Measurements from ENCODE around the gene HOXC6.
A peak's percentile ranks its signal among the peaks of the same experiment; 100 is the strongest.

Gene HOXC6

DNA sequence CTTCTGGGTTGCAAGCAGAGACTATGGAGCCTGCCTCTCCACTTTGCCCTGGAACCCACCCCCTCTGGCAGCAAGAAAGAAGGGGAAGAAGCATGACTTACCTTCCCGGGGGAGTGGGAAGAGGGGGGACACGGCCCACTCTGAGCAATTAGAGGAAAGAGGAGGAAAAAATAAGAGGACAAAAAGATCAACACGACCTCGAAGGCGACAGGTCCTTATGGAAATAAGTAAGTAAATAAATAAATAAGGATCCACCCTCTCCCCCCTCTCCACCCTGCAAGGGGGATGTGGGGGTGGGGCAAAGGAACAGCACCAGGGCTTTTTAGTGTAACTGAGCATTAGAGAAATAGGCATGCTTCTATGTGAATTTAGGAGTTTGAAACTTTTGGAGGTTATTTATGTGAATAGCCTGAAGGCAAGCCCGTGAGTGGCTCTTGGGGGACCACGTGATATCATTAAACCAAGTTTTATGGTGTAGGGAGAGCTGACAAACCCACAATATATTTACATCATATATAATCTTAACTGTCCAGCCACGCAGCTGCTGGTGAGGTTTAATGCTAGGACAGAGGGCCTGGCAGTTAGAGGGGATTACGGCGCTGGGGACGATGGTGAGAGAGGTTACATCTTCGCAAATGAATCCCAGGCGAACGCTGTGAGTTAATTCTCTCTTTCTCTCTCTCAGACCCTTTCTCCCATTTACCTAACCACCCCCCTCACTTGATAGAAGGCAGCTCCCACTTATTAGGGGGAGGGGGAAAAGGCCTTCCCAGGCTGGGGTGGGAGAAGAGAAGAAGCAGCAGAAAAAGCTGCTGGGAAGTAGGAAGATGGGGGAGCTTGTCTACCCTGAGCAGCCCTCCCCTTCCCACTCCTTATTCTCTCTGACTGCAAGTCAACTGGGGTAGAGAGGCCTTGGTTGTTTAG, 9.4 kb downstream of the HOXC6 start (continued):
- TF ChIP-seq ZNF292 (tag by site-specific recombination; IDR thresholded peaks at IDR 0.05; ENCODE audit: borderline replicate concordance, low read depth) = no peak
- no peak for TF ChIP-seq ZNF266 (tag by site-specific recombination; IDR thresholded peaks at IDR 0.05; ENCODE audit: low read depth)
- TF ChIP-seq, protein P1, sequence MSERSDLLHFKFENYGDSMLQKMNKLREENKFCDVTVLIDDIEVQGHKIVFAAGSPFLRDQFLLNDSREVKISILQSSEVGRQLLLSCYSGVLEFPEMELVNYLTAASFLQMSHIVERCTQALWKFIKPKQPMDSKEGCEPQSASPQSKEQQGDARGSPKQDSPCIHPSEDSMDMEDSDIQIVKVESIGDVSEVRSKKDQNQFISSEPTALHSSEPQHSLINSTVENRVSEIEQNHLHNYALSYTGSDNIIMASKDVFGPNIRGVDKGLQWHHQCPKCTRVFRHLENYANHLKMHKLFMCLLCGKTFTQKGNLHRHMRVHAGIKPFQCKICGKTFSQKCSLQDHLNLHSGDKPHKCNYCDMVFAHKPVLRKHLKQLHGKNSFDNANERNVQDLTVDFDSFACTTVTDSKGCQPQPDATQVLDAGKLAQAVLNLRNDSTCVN (tag by site-specific recombination; optimal IDR thresholded peaks at IDR 0.05) = no peak
- TF ChIP-seq HOXA7 (CRISPR knock-in tag; IDR thresholded peaks at IDR 0.05; ENCODE audit: borderline replicate concordance) = no peak
- TF ChIP-seq ZNF843 (tag by site-specific recombination; IDR thresholded peaks at IDR 0.05) = peak; percentile 97
- no peak for TF ChIP-seq ZNF175 (tag by site-specific recombination; IDR thresholded peaks at IDR 0.05)
- peak; percentile 82 for TF ChIP-seq OSR2 (tag by site-specific recombination; IDR thresholded peaks at IDR 0.05)
- TF ChIP-seq, protein P2, sequence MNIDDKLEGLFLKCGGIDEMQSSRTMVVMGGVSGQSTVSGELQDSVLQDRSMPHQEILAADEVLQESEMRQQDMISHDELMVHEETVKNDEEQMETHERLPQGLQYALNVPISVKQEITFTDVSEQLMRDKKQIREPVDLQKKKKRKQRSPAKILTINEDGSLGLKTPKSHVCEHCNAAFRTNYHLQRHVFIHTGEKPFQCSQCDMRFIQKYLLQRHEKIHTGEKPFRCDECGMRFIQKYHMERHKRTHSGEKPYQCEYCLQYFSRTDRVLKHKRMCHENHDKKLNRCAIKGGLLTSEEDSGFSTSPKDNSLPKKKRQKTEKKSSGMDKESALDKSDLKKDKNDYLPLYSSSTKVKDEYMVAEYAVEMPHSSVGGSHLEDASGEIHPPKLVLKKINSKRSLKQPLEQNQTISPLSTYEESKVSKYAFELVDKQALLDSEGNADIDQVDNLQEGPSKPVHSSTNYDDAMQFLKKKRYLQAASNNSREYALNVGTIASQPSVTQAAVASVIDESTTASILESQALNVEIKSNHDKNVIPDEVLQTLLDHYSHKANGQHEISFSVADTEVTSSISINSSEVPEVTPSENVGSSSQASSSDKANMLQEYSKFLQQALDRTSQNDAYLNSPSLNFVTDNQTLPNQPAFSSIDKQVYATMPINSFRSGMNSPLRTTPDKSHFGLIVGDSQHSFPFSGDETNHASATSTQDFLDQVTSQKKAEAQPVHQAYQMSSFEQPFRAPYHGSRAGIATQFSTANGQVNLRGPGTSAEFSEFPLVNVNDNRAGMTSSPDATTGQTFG (tag by site-specific recombination; IDR thresholded peaks at IDR 0.05; ENCODE audit: borderline replicate concordance) = no peak
- TF ChIP-seq ZNF140 (tag by site-specific recombination; IDR thresholded peaks at IDR 0.05) = no peak
- no peak for TF ChIP-seq TCF7L2 (IDR thresholded peaks at IDR 0.05; ENCODE audit: borderline replicate concordance, low read depth, low read length)
- TF ChIP-seq ZNF223 (tag by site-specific recombination; IDR thresholded peaks at IDR 0.05) = no peak
- peak; percentile 56 for TF ChIP-seq GLIS2 (tag by site-specific recombination; IDR thresholded peaks at IDR 0.05)
- TF ChIP-seq ZNF121 (tag by site-specific recombination; IDR thresholded peaks at IDR 0.05) = no peak
- TF ChIP-seq KLF1 (tag by site-specific recombination; IDR thresholded peaks at IDR 0.05) = peak; percentile 78
- peak; percentile 85 for TF ChIP-seq EGR2 (tag by site-specific recombination; IDR thresholded peaks at IDR 0.05; ENCODE audit: low read depth)
- TF ChIP-seq, protein P3, sequence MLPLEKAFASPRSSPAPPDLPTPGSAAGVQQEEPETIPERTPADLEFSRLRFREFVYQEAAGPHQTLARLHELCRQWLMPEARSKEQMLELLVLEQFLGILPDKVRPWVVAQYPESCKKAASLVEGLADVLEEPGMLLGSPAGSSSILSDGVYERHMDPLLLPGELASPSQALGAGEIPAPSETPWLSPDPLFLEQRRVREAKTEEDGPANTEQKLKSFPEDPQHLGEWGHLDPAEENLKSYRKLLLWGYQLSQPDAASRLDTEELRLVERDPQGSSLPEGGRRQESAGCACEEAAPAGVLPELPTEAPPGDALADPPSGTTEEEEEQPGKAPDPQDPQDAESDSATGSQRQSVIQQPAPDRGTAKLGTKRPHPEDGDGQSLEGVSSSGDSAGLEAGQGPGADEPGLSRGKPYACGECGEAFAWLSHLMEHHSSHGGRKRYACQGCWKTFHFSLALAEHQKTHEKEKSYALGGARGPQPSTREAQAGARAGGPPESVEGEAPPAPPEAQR (tag by site-specific recombination; IDR thresholded peaks at IDR 0.05) = no peak
- no peak for TF ChIP-seq ZNF747 (tag by site-specific recombination; IDR thresholded peaks at IDR 0.05)
- no peak for TF ChIP-seq ZFP41 (tag by site-specific recombination; IDR thresholded peaks at IDR 0.05; ENCODE audit: borderline replicate concordance)
- TF ChIP-seq, protein P4, sequence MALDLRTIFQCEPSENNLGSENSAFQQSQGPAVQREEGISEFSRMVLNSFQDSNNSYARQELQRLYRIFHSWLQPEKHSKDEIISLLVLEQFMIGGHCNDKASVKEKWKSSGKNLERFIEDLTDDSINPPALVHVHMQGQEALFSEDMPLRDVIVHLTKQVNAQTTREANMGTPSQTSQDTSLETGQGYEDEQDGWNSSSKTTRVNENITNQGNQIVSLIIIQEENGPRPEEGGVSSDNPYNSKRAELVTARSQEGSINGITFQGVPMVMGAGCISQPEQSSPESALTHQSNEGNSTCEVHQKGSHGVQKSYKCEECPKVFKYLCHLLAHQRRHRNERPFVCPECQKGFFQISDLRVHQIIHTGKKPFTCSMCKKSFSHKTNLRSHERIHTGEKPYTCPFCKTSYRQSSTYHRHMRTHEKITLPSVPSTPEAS (tag by site-specific recombination; IDR thresholded peaks at IDR 0.05) = peak; percentile 8; the same call in 1 of the 2 replicates
- peak; percentile 96 for TF ChIP-seq ZNF341 (tag by site-specific recombination; IDR thresholded peaks at IDR 0.05; ENCODE audit: low read depth)
- no peak for TF ChIP-seq ZNF404 (tag by site-specific recombination; IDR thresholded peaks at IDR 0.05)
- TF ChIP-seq PRDM1 (tag by site-specific recombination; IDR thresholded peaks at IDR 0.05) = peak; percentile 72
- TF ChIP-seq KLF8 (tag by site-specific recombination; IDR thresholded peaks at IDR 0.05) = peak; percentile 27; the same call in 1 of the 2 replicates
- peak; percentile 94 for TF ChIP-seq MZF1 (tag by site-specific recombination; IDR thresholded peaks at IDR 0.05; ENCODE audit: borderline replicate concordance)
- TF ChIP-seq ZNF544 (tag by site-specific recombination; IDR thresholded peaks at IDR 0.05) = no peak
- TF ChIP-seq ZNF791 (tag by site-specific recombination; IDR thresholded peaks at IDR 0.05) = no peak
- TF ChIP-seq ZNF248 (tag by site-specific recombination; IDR thresholded peaks at IDR 0.05) = no peak
- TF ChIP-seq ZNF670 (tag by site-specific recombination; IDR thresholded peaks at IDR 0.05; ENCODE audit: low read depth) = no peak
- TF ChIP-seq SCRT1 (tag by site-specific recombination; IDR thresholded peaks at IDR 0.05; ENCODE audit: borderline replicate concordance) = 0 out of 2 replicates have a peak, but pooled peaks have one; percentile 55
- TF ChIP-seq ZNF768 (tag by site-specific recombination; IDR thresholded peaks at IDR 0.05) = no peak
- TF ChIP-seq, protein P5, sequence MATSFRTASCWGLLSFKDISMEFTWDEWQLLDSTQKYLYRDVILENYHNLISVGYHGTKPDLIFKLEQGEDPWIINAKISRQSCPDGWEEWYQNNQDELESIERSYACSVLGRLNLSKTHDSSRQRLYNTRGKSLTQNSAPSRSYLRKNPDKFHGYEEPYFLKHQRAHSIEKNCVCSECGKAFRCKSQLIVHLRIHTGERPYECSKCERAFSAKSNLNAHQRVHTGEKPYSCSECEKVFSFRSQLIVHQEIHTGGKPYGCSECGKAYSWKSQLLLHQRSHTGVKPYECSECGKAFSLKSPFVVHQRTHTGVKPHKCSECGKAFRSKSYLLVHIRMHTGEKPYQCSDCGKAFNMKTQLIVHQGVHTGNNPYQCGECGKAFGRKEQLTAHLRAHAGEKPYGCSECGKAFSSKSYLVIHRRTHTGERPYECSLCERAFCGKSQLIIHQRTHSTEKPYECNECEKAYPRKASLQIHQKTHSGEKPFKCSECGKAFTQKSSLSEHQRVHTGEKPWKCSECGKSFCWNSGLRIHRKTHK (tag by site-specific recombination; IDR thresholded peaks at IDR 0.05) = no peak
